ENCODE measurements around the gene TMEM116. TPM values are rescaled to one million over a fixed set of nuclear protein-coding genes. Genes with fewer than 3 reads are reported as not detected.

Gene TMEM116
- total RNA-seq, 1 donor from 2014 or later, result 11.5 TPM

GRCh38 chr12:111943929-111944328, 69.0 kb downstream of the TMEM116 start:
- Histone ChIP-seq H3K36me3 (no peaks in the 10 kb centered on the region), H3K27me3 (no peaks in the 10 kb centered on the region), H3K4me3 (no peak overlapping the region), H3K27ac (no peak overlapping the region), H3K4me1 (no peaks in the 10 kb centered on the region), H3K9me3 (no peaks in the 10 kb centered on the region)
- DNase-seq (ENCODE audit: extremely low spot score in 2 of 2), result no peak
- TF ChIP-seq CTCF (IDR thresholded peaks at IDR 0.05) (no peak), POLR2AphosphoS5 (IDR thresholded peaks at IDR 0.05; ENCODE audit: insufficient read depth in 1 of 2, low read depth in 1 of 2) (no peak), POLR2A (IDR thresholded peaks at IDR 0.05) (no peak)
- intact Hi-C loops (cut with DNase I), result no loop called here

- Histone ChIP-seq H3K4me1 (no peaks in the 10 kb centered on the region), H3K4me3 (no peak overlapping the region), H3K36me3 (no peaks in the 10 kb centered on the region), H3K9me3 (no peaks in the 10 kb centered on the region), H3K27ac (no peak overlapping the region), H3K27me3 (no peaks in the 10 kb centered on the region)
- TF ChIP-seq POLR2A (IDR thresholded peaks at IDR 0.05), result no peak
- TF ChIP-seq POLR2AphosphoS5 (IDR thresholded peaks at IDR 0.05; ENCODE audit: insufficient read depth in 1 of 2, low read depth in 1 of 2), result no peak
- TF ChIP-seq CTCF (IDR thresholded peaks at IDR 0.05), result no peak
- intact Hi-C loops (cut with DNase I), result no loop called here
- DNase-seq (ENCODE audit: extremely low spot score in 2 of 2), result no peak
Observed at GRCh38 chr12:111942557-111942956, 70.4 kb downstream of the TMEM116 start.

GRCh38 chr12:111937429-111937828, 75.5 kb downstream of the TMEM116 start:
- intact Hi-C loops (cut with DNase I), result no loop called here
- Histone ChIP-seq H3K27me3 (no peaks in the 10 kb centered on the region), H3K4me1 (no peaks in the 10 kb centered on the region), H3K4me3 (no peak overlapping the region), H3K9me3 (no peaks in the 10 kb centered on the region), H3K27ac (no peak overlapping the region), H3K36me3 (no peaks in the 10 kb centered on the region)
- TF ChIP-seq CTCF (IDR thresholded peaks at IDR 0.05) (no peak), POLR2A (IDR thresholded peaks at IDR 0.05) (no peak), POLR2AphosphoS5 (IDR thresholded peaks at IDR 0.05; ENCODE audit: insufficient read depth in 1 of 2, low read depth in 1 of 2) (no peak)
- DNase-seq (ENCODE audit: extremely low spot score in 2 of 2), result no peak

- no peak for DNase-seq (ENCODE audit: extremely low spot score in 2 of 2)
- no peaks in the 10 kb centered on the region for H3K36me3 ChIP-seq
- H3K27ac ChIP-seq, result no peak overlapping the region
- H3K4me3 ChIP-seq, result no peak overlapping the region
- H3K9me3 ChIP-seq, result no peaks in the 10 kb centered on the region
- intact Hi-C loops (cut with DNase I), result no loop called here
- TF ChIP-seq POLR2AphosphoS5 (IDR thresholded peaks at IDR 0.05; ENCODE audit: insufficient read depth in 1 of 2, low read depth in 1 of 2) (no peak), POLR2A (IDR thresholded peaks at IDR 0.05) (no peak), CTCF (IDR thresholded peaks at IDR 0.05) (no peak)
- no peaks in the 10 kb centered on the region for H3K4me1 ChIP-seq
- no peaks in the 10 kb centered on the region for H3K27me3 ChIP-seq
Observed at GRCh38 chr12:111936869-111937268, 76.1 kb downstream of the TMEM116 start.

GRCh38 chr12:111932241-111932640, 80.7 kb downstream of the TMEM116 start:
- no peaks in the 10 kb centered on the region for H3K9me3 ChIP-seq
- intact Hi-C loops (cut with DNase I), result no loop called here
- TF ChIP-seq POLR2AphosphoS5 (IDR thresholded peaks at IDR 0.05; ENCODE audit: insufficient read depth in 1 of 2, low read depth in 1 of 2) (no peak), POLR2A (IDR thresholded peaks at IDR 0.05) (no peak), CTCF (IDR thresholded peaks at IDR 0.05) (no peak)
- DNase-seq (ENCODE audit: extremely low spot score in 2 of 2), result no peak
- H3K27me3 ChIP-seq, result no peaks in the 10 kb centered on the region
- no peak overlapping the region for H3K27ac ChIP-seq
- no peak overlapping the region for H3K4me3 ChIP-seq
- no peaks in the 10 kb centered on the region for H3K36me3 ChIP-seq
- H3K4me1 ChIP-seq, result no peaks in the 10 kb centered on the region
